ENCODE data around the gene POLA2. TPM values are rescaled to one million over a fixed set of nuclear protein-coding genes. Genes with fewer than 3 reads are reported as not detected.

Gene POLA2
- total and polyA plus RNA-seq, 9 of the 15 experiments (the other 6 are each of a cell fraction or from before 2014, with no cell fraction given), result 2.7 to 134 (median 44.4) TPM

DNA sequence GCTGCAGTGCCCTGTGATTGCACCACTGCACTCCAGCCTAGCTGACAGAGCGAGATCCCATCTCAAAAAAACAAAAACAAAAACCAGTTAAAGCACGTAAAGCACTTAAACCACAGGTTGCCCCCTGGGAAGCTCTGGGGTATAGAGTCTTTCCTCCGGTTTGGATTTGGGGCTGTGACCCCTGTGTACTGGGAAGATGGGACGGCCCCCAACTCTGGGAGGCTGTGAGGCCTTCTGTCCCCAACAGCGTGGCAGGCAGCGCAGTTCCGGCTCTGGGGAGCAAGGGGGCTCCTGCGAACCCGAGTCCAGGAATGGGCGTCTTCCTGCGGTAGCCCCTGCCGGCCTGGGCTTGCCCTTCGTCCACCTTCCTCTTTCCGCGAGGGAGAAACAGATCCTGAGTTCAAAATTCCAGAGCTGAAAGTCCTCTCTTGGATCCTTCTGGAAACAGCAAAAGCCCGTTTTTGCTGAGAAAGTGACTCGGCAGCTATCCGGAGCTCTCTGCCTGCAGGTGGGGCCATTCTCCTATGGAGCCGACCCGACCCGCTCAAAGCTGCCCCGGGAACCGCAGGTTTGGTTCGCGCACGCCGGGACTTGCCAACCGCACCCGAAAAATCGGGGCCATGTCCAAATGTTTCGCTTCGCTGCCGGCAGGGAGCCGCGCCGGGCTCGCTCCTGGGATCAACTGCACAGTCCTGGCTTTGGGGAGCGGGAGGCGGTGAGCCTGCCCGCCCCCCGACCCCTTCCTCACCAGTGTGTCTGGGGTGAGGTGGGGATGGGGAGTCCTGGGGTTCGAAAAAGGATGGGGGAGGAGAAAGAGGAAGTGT lies 36.3 kb upstream of the POLA2 start (continued):
- TF ChIP-seq ELK3 (CRISPR knock-in tag; IDR thresholded peaks at IDR 0.05), result no peak
- no peak for TF ChIP-seq ZNF217 (CRISPR knock-in tag; IDR thresholded peaks at IDR 0.05)
- no peak for TF ChIP-seq RAD51 (IDR thresholded peaks at IDR 0.05; ENCODE audit: borderline replicate concordance, low read depth)

GRCh38 chr11:65226103-65226442 lies 35.7 kb upstream of the POLA2 start:
- ATAC-seq (no peak), DNase-seq (ENCODE audit: extremely low read depth in 1 of 4, low spot score in 3 of 4) (no peak), FAIRE-seq (no peak)
- H2AFZ ChIP-seq (ENCODE audit: low read depth, low read length), result peak overlapping the region; percentile 97
- H4K20me1 ChIP-seq (replicated peaks; ENCODE audit: control insufficient read depth, insufficient read depth, low read length), result no peaks in the 10 kb centered on the region
- no peaks in the 10 kb centered on the region for H3K79me2 ChIP-seq (ENCODE audit: control insufficient read depth, insufficient read depth, low read length)
- no peak overlapping the region; the same call in 2 of the 3 replicates for H3K27ac ChIP-seq (ENCODE audit: extremely low read depth, low read depth, low read length)
- H3K27me3 ChIP-seq (ENCODE audit: control insufficient read depth in 2 of 2, insufficient read depth in 2 of 2, low read length in 2 of 2), result no peaks in the 10 kb centered on the region
- peak overlapping the region; percentile 76 to 91 for H3K9ac ChIP-seq (ENCODE audit: insufficient read depth in 1 of 2, low read depth in 2 of 2, low read length in 2 of 2)
- H3K4me3 ChIP-seq, result peak overlapping the region; percentile 31; the same call in 1 of the 2 replicates
- POLR2A ChIA-PET, result interaction anchor here (0.6 to 2.1 kb wide), 11 partner anchors 8 to 276 kb away, joined by 3 to 10 read pairs (median 3); partner anchors contain the start of genes MALAT1 and SPDYC
- TF ChIP-seq DPF2 (IDR thresholded peaks at IDR 0.05) (no peak), SPI1 (IDR thresholded peaks at IDR 0.05; ENCODE audit: borderline replicate concordance, low read depth, low read length) (0 out of 2 replicates have a peak, but pooled peaks have one; percentile 86)
- CTCF ChIA-PET (ENCODE audit: low intra/inter-chr PET ratio), result interaction anchor here (1.1 to 1.8 kb wide), 5 partner anchors 24 to 89 kb away, joined by 4 to 10 read pairs (median 6); partner anchors contain the start of gene CDC42EP2
- intact Hi-C loops (cut with micrococcal nuclease) (loop anchor here (10.0 kb wide), 1 partner anchor 89 kb away; the partner anchor contains the start of gene CDC42EP2), in situ Hi-C loops (cut with MboI) (no loop called here)
- H3K4me1 ChIP-seq (replicated peaks in 1 of 2; ENCODE audit: control insufficient read depth in 2 of 2, insufficient read depth in 2 of 2, low read length in 2 of 2), result peaks cover 14 to 17% of the 10 kb centered on the region in 2 experiments
- H3K4me2 ChIP-seq (ENCODE audit: insufficient read depth, low read length), result peak overlapping the region; percentile 80
- 22% methylated on average over 7 of the region's 7 CpGs for WGBS (ENCODE audit: insufficient coverage, low coverage, missing lambda C conversion rate)
- no TSS peak for BruUV-seq (replicated peaks)
- H3K9me3 ChIP-seq (replicated peaks; ENCODE audit: control insufficient read depth, insufficient read depth, low read depth, low read length), result no peaks in the 10 kb centered on the region
- H3K36me3 ChIP-seq (ENCODE audit: control insufficient read depth, insufficient read depth, low read length), result no peaks in the 10 kb centered on the region
- H3K9me1 ChIP-seq (ENCODE audit: control insufficient read depth, insufficient read depth, low read length), result no peaks in the 10 kb centered on the region
